Neural cell (in vitro differentiated cells): ENCODE results near the gene HOXA5. TPM values are rescaled to one million over a fixed set of nuclear protein-coding genes. Genes with fewer than 3 reads are reported as not detected.

Experiments
- H2AFZ ChIP-seq: fragments of 200-600, 300-800 bp; sonication (generic), shearing (Covaris generic); 2 replicates; pipeline ENCODE4 v1.6.0; 2014; ENCODE audit warnings: low read depth, mild to moderate bottlenecking, antibody characterized with exemption, low read length, moderate library complexity
- H3F3A ChIP-seq: fragments of 200-600 bp; shearing (Covaris generic); 2 replicates; pipeline ENCODE4 v1.6.1; 2016; ENCODE audit warnings: mild to moderate bottlenecking, moderate library complexity, mixed read lengths, antibody characterized with exemption, low read length; ENCODE audit not compliant: insufficient read depth, poor library complexity, severe bottlenecking
- H3K27ac ChIP-seq: fragments of 200-600, 300-800 bp; sonication (generic), shearing (Covaris generic); 2 replicates; pipeline ENCODE4 v1.5.1; 2014; ENCODE audit warnings: mild to moderate bottlenecking, low read length, moderate library complexity
- H3K27me3 ChIP-seq: fragments of 300-800, 200-600 bp; sonication (generic), shearing (Covaris generic); 2 replicates; pipeline ENCODE4 v1.6.0; 2014; ENCODE audit warnings: mild to moderate bottlenecking, low read depth, low read length, moderate library complexity; ENCODE audit not compliant: insufficient read depth
- H3K36me3 ChIP-seq: fragments of 300-800, 200-600 bp; sonication (generic), shearing (Covaris generic); 2 replicates; pipeline ENCODE4 v1.5.1; 2014; ENCODE audit warnings: mild to moderate bottlenecking, antibody characterized with exemption, low read length, moderate library complexity; ENCODE audit not compliant: insufficient read depth
- H3K4me2 ChIP-seq: fragments of 300-800, 200-600 bp; sonication (generic), shearing (Covaris generic); 2 replicates; pipeline ENCODE4 v1.6.0; 2014; ENCODE audit warnings: mild to moderate bottlenecking, low read length
- H3K4me3 ChIP-seq: fragments of 300-800, 200-600 bp; sonication (generic), shearing (Covaris generic); 2 replicates; pipeline ENCODE4 v1.5.1; 2014; ENCODE audit warnings: mild to moderate bottlenecking, low read length, moderate library complexity
- H3K79me2 ChIP-seq: fragments of 200-600 bp; shearing (Covaris generic); replicated peaks from 2 replicates; pipeline ENCODE4 v1.6.0; 2014; ENCODE audit warnings: mild to moderate bottlenecking, low read length, moderate library complexity; ENCODE audit not compliant: insufficient read depth
- H3K9ac ChIP-seq: fragments of 300-800, 200-600 bp; sonication (generic), shearing (Covaris generic); 2 replicates; pipeline ENCODE4 v1.6.1; 2016; ENCODE audit warnings: mild to moderate bottlenecking, low read length, mixed read lengths
- H3K9me2 ChIP-seq: fragments of 200-600 bp; shearing (Covaris generic); 2 replicates; pipeline ENCODE4 v1.6.1; 2016; ENCODE audit warnings: mild to moderate bottlenecking, low read length, mixed read lengths; ENCODE audit not compliant: insufficient read depth
- H3K9me3 ChIP-seq: fragments of 200-600, 300-800 bp; sonication (generic), shearing (Covaris generic); 2 replicates; pipeline ENCODE4 v1.6.1; 2016; ENCODE audit warnings: mild to moderate bottlenecking, mixed run types, low read length, moderate library complexity, mixed read lengths
- H4K20me1 ChIP-seq: fragments of 200-600 bp; shearing (Covaris generic); 2 replicates; pipeline ENCODE4 v1.6.1; 2016; ENCODE audit warnings: mild to moderate bottlenecking, mixed run types; ENCODE audit not compliant: insufficient read depth
- EP300 ChIP-seq: fragments of 450-650 bp; conservative IDR thresholded peaks from 2 replicates; pipeline ENCODE4 v1.6.1; 2014; ENCODE audit warnings: antibody characterized with exemption, mild to moderate bottlenecking, moderate library complexity; ENCODE audit not compliant: poor library complexity, severe bottlenecking
- EZH2 ChIP-seq: fragments of 200-600, 300-800 bp; shearing (Covaris generic), sonication (generic); IDR thresholded peaks from 2 replicates; pipeline ENCODE4 v1.6.1; 2014; ENCODE audit warnings: antibody characterized with exemption, low read length, borderline replicate concordance, mild to moderate bottlenecking; ENCODE audit not compliant: insufficient read depth, poor library complexity, severe bottlenecking
- MXI1 ChIP-seq: fragments of 450-650 bp; conservative IDR thresholded peaks from 2 replicates; pipeline ENCODE4 v1.6.1; 2014; ENCODE audit warnings: antibody characterized with exemption, mild to moderate bottlenecking; ENCODE audit not compliant: poor library complexity, severe bottlenecking
- POLR2AphosphoS5 ChIP-seq: IDR thresholded peaks from 2 replicates; pipeline ENCODE4 v1.6.1; 2012
- RAD21 ChIP-seq: fragments of 450-650 bp; conservative IDR thresholded peaks from 2 replicates; pipeline ENCODE4 v1.6.1; 2014; ENCODE audit warnings: antibody characterized with exemption, mild to moderate bottlenecking, moderate library complexity
- REST ChIP-seq: IDR thresholded peaks from 2 replicates; pipeline ENCODE4 v1.6.1; 2012; ENCODE audit warnings: borderline replicate concordance
- SMC3 ChIP-seq: fragments of 450-650 bp; conservative IDR thresholded peaks from 2 replicates; pipeline ENCODE4 v1.6.1; 2014; ENCODE audit warnings: antibody characterized with exemption, mild to moderate bottlenecking, moderate library complexity; ENCODE audit not compliant: poor library complexity
- polyA plus RNA-seq: library from polyadenylated mRNA; depleted of rRNA; stranded (reverse); fragments of >200 nt; gene quantifications from 2 replicates; pipeline ENCODE4 v1.2.3, GENCODE V29; 2014

The HOXA5 gene
- polyA plus RNA-seq, 1 donor from 2014 or later = not detected

GRCh38 chr7:27155816-27156507 lies 12.5 kb upstream of the HOXA5 start:
- H3F3A ChIP-seq = no peaks in the 10 kb centered on the region
- H3K27me3 ChIP-seq = peaks cover 99% of the 10 kb centered on the region
- H4K20me1 ChIP-seq = no peaks in the 10 kb centered on the region
- no peak for TF ChIP-seq SMC3
- TF ChIP-seq EZH2 = peak; percentile 55
- no peak overlapping the region for H3K4me2 ChIP-seq
- no peak overlapping the region for H2AFZ ChIP-seq
- H3K9me2 ChIP-seq = no peaks in the 10 kb centered on the region
- no peaks in the 10 kb centered on the region for H3K79me2 ChIP-seq
- peaks cover 37% of the 10 kb centered on the region for H3K9me3 ChIP-seq
- no peaks in the 10 kb centered on the region for H3K36me3 ChIP-seq
- H3K9ac ChIP-seq = no peak overlapping the region
- no peak overlapping the region for H3K27ac ChIP-seq
- H3K4me3 ChIP-seq = peak overlapping the region; percentile 25

GRCh38 chr7:27154901-27155815 lies 11.7 kb upstream of the HOXA5 start:
- Histone ChIP-seq H3K4me2 (no peak overlapping the region), H3K27me3 (peaks cover 100% of the 10 kb centered on the region), H3K36me3 (no peaks in the 10 kb centered on the region), H3K9me3 (peaks cover 36% of the 10 kb centered on the region), H3K79me2 (no peaks in the 10 kb centered on the region), H3K9me2 (no peaks in the 10 kb centered on the region), H2AFZ (no peak overlapping the region), H3K9ac (no peak overlapping the region), H4K20me1 (no peaks in the 10 kb centered on the region), H3K4me3 (no peak overlapping the region), H3F3A (no peaks in the 10 kb centered on the region), H3K27ac (no peak overlapping the region)
- TF ChIP-seq POLR2AphosphoS5 (no peak), EZH2 (peak; percentile 34)

- no peak overlapping the region for H2AFZ ChIP-seq
- no peak overlapping the region for H3K9ac ChIP-seq
- TF ChIP-seq REST (no peak), RAD21 (no peak), EP300 (no peak), MXI1 (no peak)
- H3K4me3 ChIP-seq = no peak overlapping the region
- H3K36me3 ChIP-seq = no peaks in the 10 kb centered on the region
- H3K27ac ChIP-seq = no peak overlapping the region
- H3K9me3 ChIP-seq = peaks cover 33% of the 10 kb centered on the region
- H3K9me2 ChIP-seq = no peaks in the 10 kb centered on the region
- H3K79me2 ChIP-seq = no peaks in the 10 kb centered on the region
- no peaks in the 10 kb centered on the region for H4K20me1 ChIP-seq
- H3K27me3 ChIP-seq = peaks cover 100% of the 10 kb centered on the region
- no peaks in the 10 kb centered on the region for H3F3A ChIP-seq
- no peak overlapping the region for H3K4me2 ChIP-seq
Measured at GRCh38 chr7:27154369-27154768, 10.9 kb upstream of the HOXA5 start.
